MM.1S (cell line): ENCODE results near the gene FKBP2.

Source experiments
- DNase-seq: peaks from one replicate; pipeline ENCODE4 v3.0.0-alpha.2; 2015
- H2AFZ ChIP-seq: fragments of 300-600 bp; sonication (generic); 2 replicates; pipeline ENCODE4 v1.6.0; 2016; ENCODE audit warnings: antibody characterized with exemption, low read length
- H3F3A ChIP-seq: fragments of 300-600 bp; sonication (generic); 2 replicates; pipeline ENCODE4 v1.6.1; 2016; ENCODE audit warnings: mild to moderate bottlenecking, antibody characterized with exemption, low read length, moderate library complexity, mixed read lengths; ENCODE audit not compliant: insufficient read depth
- H3K27ac ChIP-seq: fragments of 300-600 bp; sonication (generic); 2 replicates; pipeline ENCODE4 v1.5.1; 2016; ENCODE audit warnings: mild to moderate bottlenecking, low read length
- H3K27me3 ChIP-seq: fragments of 300-600 bp; sonication (generic); replicated peaks from 2 replicates; pipeline ENCODE4 v1.6.0; 2016; ENCODE audit warnings: low read length; ENCODE audit not compliant: insufficient read depth
- H3K36me3 ChIP-seq: fragments of 300-600 bp; sonication (generic); replicated peaks from 2 replicates; pipeline ENCODE4 v1.6.1; 2016; ENCODE audit warnings: mild to moderate bottlenecking, low read length, mixed read lengths; ENCODE audit not compliant: insufficient read depth
- H3K4me1 ChIP-seq: fragments of 300-600 bp; sonication (generic); 2 replicates; pipeline ENCODE4 v1.6.1; 2016; ENCODE audit warnings: low read length, mixed read lengths
- H3K4me2 ChIP-seq: fragments of 300-600 bp; sonication (generic); 2 replicates; pipeline ENCODE4 v1.6.0; 2016; ENCODE audit warnings: low read depth, low read length
- H3K4me3 ChIP-seq: fragments of 300-600 bp; sonication (generic); 2 replicates; pipeline ENCODE4 v1.5.1; 2016; ENCODE audit warnings: low read length, mixed read lengths
- H3K79me2 ChIP-seq: fragments of 300-600 bp; sonication (generic); 2 replicates; pipeline ENCODE4 v1.6.1; 2016; ENCODE audit warnings: mixed run types, low read length, mixed read lengths
- H3K9ac ChIP-seq: fragments of 300-600 bp; sonication (generic); 2 replicates; pipeline ENCODE4 v1.6.1; 2016; ENCODE audit warnings: low read length, mixed read lengths
- H3K9me2 ChIP-seq: fragments of 300-600 bp; sonication (generic); replicated peaks from 2 replicates; pipeline ENCODE4 v1.6.1; 2016; ENCODE audit warnings: mild to moderate bottlenecking, low read length, mixed read lengths; ENCODE audit not compliant: insufficient read depth
- H3K9me3 ChIP-seq: fragments of 300-600 bp; sonication (generic); replicated peaks from 2 replicates; pipeline ENCODE4 v1.6.1; 2016; ENCODE audit warnings: mild to moderate bottlenecking, low read length, mixed read lengths; ENCODE audit not compliant: insufficient read depth
- H4K20me1 ChIP-seq: fragments of 300-600 bp; sonication (generic); 2 replicates; pipeline ENCODE4 v1.6.1; 2016; ENCODE audit warnings: mild to moderate bottlenecking, low read length, moderate library complexity, mixed read lengths; ENCODE audit not compliant: insufficient read depth
- CTCF ChIP-seq: fragments of 300-600 bp; sonication (generic); IDR thresholded peaks from 2 replicates; pipeline ENCODE4 v1.5.1; 2016; ENCODE audit warnings: antibody characterized with exemption, low read length, mixed read lengths
- EZH2 ChIP-seq: fragments of 300-600 bp; sonication (generic); optimal IDR thresholded peaks from 2 replicates; pipeline ENCODE3; 2017; ENCODE audit warnings: low read depth, mild to moderate bottlenecking, antibody characterized with exemption, low read length, mixed read lengths
- EZH2phosphoT487 ChIP-seq: fragments of 300-600 bp; sonication (generic); IDR thresholded peaks from 2 replicates; pipeline ENCODE4 v1.6.1; 2018; ENCODE audit warnings: antibody characterized with exemption, low read length

Gene FKBP2

DNA sequence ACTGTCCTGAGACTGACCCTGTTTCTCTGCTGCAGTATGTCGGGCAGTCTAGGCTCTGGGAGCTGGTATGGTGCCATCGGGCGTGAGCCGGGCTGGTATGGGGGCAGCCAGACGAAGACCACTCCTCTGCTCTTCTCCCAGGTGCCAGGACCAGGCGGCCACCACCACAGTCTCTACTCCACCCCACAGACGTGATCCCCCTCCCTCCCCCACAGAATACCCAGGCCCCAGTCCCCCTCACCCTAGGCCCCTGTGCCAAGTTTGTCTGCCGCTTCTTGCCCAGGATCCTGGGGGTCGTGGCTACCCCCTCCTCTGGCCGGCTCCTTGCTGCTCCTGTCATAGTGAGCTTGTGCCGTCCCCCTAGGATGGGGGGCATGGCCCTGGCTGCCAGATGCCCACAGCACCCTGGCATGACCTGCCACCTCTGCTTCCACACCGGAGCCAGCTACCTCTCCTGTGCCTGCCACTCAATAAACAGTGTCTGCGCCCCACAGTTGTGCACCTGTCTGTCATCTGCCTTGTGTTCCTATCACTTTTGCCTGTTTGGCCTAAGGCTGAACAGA lies 48.2 kb downstream of the FKBP2 start:
- DNase-seq: no peak
- Histone ChIP-seq H3K79me2 (peaks cover 7% of the 10 kb centered on the region), H3K4me2 (no peak overlapping the region), H3F3A (peaks cover 12% of the 10 kb centered on the region), H2AFZ (no peak overlapping the region), H3K9me2 (no peaks in the 10 kb centered on the region), H3K27me3 (peaks cover 32% of the 10 kb centered on the region), H3K36me3 (no peaks in the 10 kb centered on the region), H3K4me1 (0 out of 2 replicates have a peak, but pooled peaks cover 3% of the 10 kb centered on the region), H3K9me3 (no peaks in the 10 kb centered on the region), H3K9ac (no peak overlapping the region), H3K27ac (no peak overlapping the region), H4K20me1 (no peaks in the 10 kb centered on the region), H3K4me3 (no peak overlapping the region)
- no peak for TF ChIP-seq EZH2phosphoT487
- TF ChIP-seq EZH2: no peak
- TF ChIP-seq CTCF: no peak

GRCh38 chr11:64290352-64291261 lies 49.7 kb downstream of the FKBP2 start:
- Histone ChIP-seq H3K4me2 (no peak overlapping the region), H3K9me2 (no peaks in the 10 kb centered on the region), H3K9me3 (no peaks in the 10 kb centered on the region), H3K36me3 (no peaks in the 10 kb centered on the region), H3K4me3 (no peak overlapping the region), H4K20me1 (no peaks in the 10 kb centered on the region), H3K27ac (no peak overlapping the region), H3K27me3 (peaks cover 45% of the 10 kb centered on the region), H3K9ac (no peak overlapping the region), H3K4me1 (0 out of 2 replicates have a peak, but pooled peaks cover 3% of the 10 kb centered on the region), H3F3A (peaks cover 8% of the 10 kb centered on the region; the same call in 1 of the 2 replicates), H2AFZ (no peak overlapping the region), H3K79me2 (peaks cover 3% of the 10 kb centered on the region; the same call in 1 of the 2 replicates)
- DNase-seq: peak; percentile 1
- TF ChIP-seq CTCF: no peak
- no peak for TF ChIP-seq EZH2phosphoT487
- TF ChIP-seq EZH2: no peak

DNA sequence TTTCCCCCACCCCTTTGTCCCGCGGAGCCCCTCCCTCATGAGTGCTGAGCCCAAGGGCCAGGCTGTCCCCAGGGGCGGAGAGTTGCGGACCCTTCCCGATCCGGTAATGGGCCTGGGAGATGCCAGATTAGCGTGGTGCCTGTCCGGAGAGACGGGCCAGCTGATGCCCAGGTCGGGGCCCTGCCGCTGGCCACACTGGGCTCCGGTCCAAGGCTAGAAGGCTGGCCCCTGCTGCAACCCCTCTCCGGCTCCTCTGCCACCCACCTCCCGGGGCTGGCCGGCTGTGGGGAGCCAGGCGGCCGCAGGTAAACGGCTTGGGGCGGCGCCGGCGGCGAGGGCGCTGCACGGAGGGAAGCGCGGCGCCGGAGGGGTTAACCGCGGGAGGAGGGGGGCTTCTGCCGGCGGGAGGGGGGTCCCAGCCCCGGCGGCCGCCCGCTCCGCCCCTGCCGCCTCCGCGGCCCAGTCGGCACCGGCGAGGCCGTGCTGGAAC lies 50.4 kb downstream of the FKBP2 start, which contains the start of gene KCNK4:
Gene KCNK4 (plus strand): TSS at position 41 of the 490 bp plus-strand sequence. CDS start 1,717 bp downstream, outside the sequence.
- no peaks in the 10 kb centered on the region for H4K20me1 ChIP-seq
- H2AFZ ChIP-seq: no peak within 1 kb of the TSS

More for the DNA sequence above, 50.4 kb downstream of the FKBP2 start, which contains the start of gene KCNK4:
- Histone ChIP-seq H3K4me3 (no peak within 1 kb of the TSS), H3K9me3 (no peaks in the 10 kb centered on the region), H3K27ac (no peak within 1 kb of the TSS), H3K36me3 (no peaks in the 10 kb centered on the region), H3F3A (peaks cover 8% of the 10 kb centered on the region; the same call in 1 of the 2 replicates), H3K4me1 (0 out of 2 replicates have a peak, but pooled peaks cover under 1% of the 10 kb centered on the region), H3K79me2 (no peaks in the 10 kb centered on the region; the same call in 1 of the 2 replicates), H3K9ac (no peak within 1 kb of the TSS), H3K4me2 (peak within 1 kb of the TSS; percentile 12; the same call in 1 of the 2 replicates), H3K9me2 (no peaks in the 10 kb centered on the region), H3K27me3 (peaks cover 52% of the 10 kb centered on the region)
- no peak for TF ChIP-seq CTCF
- no peak for TF ChIP-seq EZH2phosphoT487
- no peak for TF ChIP-seq EZH2
- DNase-seq: no peak
